GM12872 (cell line): ENCODE results near the gene CFAP97.

ENCODE experiments used
- TF ChIP-seq, protein P1 (sequence below): IDR thresholded peaks from 3 replicates; pipeline ENCODE4 v1.5.1; 2011; ENCODE audit warnings: low read depth, mild to moderate bottlenecking, low read length, moderate library complexity; ENCODE audit not compliant: insufficient read depth

The CFAP97 gene

GRCh38 chr4:185204238-185204910, 574 bp upstream of the CFAP97 start:
- TF ChIP-seq, protein P1, sequence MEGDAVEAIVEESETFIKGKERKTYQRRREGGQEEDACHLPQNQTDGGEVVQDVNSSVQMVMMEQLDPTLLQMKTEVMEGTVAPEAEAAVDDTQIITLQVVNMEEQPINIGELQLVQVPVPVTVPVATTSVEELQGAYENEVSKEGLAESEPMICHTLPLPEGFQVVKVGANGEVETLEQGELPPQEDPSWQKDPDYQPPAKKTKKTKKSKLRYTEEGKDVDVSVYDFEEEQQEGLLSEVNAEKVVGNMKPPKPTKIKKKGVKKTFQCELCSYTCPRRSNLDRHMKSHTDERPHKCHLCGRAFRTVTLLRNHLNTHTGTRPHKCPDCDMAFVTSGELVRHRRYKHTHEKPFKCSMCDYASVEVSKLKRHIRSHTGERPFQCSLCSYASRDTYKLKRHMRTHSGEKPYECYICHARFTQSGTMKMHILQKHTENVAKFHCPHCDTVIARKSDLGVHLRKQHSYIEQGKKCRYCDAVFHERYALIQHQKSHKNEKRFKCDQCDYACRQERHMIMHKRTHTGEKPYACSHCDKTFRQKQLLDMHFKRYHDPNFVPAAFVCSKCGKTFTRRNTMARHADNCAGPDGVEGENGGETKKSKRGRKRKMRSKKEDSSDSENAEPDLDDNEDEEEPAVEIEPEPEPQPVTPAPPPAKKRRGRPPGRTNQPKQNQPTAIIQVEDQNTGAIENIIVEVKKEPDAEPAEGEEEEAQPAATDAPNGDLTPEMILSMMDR, result no peak

- TF ChIP-seq, protein P1, result no peak
These were observed 765 bp downstream of the CFAP97 start for GRCh38 chr4:185202984-185203485.

DNA sequence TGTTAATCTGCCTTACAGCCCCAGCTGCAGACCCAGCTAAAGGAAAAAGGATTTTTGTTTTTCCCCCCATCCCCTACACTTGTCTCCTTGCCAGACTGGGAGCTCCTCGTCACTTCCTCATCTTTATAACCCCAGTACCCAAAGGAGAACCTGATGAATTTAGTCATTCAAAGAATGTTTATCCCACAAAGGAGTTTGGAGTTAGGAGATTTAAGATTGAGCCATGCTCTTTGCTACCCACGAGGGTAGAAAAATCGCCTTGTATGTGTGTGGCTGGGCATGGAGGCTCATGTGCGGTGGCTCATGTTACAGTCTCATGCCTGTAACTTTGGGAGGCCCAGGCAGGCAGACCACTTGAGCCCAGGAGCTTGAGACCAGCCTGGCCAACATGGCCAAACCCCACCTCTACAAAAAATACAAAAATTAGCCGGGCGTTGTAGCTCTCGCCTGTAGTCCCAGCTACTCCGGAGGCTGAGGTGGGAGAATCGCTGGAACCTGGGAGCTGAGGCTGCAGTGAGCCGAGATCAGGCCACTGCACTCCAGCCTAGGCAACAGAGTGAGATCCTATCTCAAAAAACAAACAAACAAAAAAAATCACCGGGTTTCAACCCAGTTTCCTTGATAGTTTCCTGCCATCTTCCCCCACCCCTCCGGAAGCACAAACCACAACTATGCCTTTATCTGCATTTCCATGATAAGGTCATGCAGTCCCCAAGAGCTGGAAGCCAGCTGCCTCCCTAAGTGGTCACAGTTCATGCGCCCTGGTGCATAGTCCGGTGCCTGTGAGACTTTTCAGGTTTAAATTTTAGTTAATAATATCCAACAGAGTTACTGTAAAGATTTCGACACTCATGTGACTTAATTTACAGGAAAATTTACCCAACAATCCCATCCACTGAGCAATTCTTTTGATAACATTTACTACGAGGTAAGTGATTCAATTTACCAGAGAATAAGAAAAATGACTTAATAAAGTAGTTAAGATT, 1.5 kb downstream of the CFAP97 start:
- TF ChIP-seq, protein P1, result no peak

DNA sequence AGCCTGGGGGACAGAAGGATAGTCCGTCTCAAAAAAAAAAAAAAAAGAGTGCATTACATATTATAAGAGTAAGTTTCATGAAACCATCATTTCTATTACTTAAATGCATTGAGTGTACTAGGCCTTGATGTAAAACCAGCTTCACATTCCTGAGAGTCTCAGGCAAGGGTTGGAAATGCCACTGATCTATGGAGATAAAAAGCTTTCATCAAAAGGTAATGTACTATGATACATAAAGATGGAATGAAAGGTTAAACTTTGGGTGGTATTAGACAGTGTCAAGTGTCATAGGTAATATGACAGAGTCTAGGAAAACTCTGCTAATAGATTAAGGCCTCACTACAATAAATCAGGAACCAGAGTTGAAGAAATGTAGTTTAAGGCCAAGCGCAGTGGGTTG, 7.4 kb downstream of the CFAP97 start:
- TF ChIP-seq, protein P1, result no peak

GRCh38 chr4:185194924-185195888, 8.6 kb downstream of the CFAP97 start:
- TF ChIP-seq, protein P1, result no peak

DNA sequence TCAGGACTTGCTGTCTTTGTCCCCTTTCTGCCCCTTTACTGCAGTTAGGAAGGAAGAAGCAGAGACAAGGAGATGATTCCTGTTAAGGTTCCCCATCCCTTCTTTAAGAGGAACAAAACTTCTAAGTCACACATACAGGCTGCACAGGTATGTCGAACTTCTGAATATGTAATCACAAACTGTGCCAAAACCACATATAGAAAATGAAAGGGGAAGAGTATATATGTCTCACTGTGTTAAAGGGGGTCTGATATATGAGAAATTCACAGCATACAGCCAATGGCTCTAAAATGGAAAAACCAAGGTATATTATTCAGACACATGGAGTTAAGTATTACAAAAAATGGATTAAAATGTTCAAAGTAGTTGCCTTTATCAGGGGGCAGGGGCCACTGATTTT, 11.7 kb downstream of the CFAP97 start:
- TF ChIP-seq, protein P1, result no peak
